ENCODE data around the gene SLC18B1. TPM values are rescaled to one million over a fixed set of nuclear protein-coding genes. Genes with fewer than 3 reads are reported as not detected.

The SLC18B1 gene
- total RNA-seq, 2 experiments from 2014 or later = 8.5 to 9.0 TPM

DNA sequence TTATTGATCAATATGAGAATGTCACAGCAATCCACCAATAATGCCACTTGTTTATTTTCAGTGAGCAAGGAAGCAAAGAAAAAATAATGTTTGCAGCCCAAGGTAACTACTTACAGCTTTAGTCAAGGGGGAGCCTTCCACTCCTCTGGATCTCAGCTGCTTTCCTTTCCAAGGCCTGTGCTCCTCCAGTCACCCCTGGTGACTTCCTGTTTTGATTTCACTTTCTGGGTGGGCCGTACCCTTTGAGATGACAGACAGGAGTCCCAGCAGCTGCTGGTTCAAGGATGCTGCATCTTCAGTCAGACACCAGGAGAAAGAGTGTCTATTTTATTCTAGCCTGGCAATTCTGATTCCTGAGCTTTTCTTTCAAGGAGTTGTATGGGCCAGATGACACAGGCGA is 35.2 kb downstream of the SLC18B1 start:
- H3K36me3 ChIP-seq (ENCODE audit: insufficient read depth, low read length) = peaks cover 2% of the 10 kb centered on the region
- H3K9me3 Mint-ChIP-seq = no peaks in the 10 kb centered on the region
- CTCF ChIA-PET = interaction anchor here (0.9 to 1.1 kb wide), 2 partner anchors 35 to 60 kb away, joined by 4 read pairs; partner anchors contain the start of gene SLC18B1
- H3K27me3 Mint-ChIP-seq = no peaks in the 10 kb centered on the region
- peaks cover 17% of the 10 kb centered on the region for H3K36me3 Mint-ChIP-seq (ENCODE audit: low read depth)
- no peak for TF ChIP-seq CTCF (IDR thresholded peaks at IDR 0.05)
- H3K9me3 ChIP-seq (ENCODE audit: control insufficient read depth in 1 of 2, insufficient read depth in 1 of 2, low read length in 2 of 2) = no peaks in the 10 kb centered on the region
- peaks cover 46% of the 10 kb centered on the region for H3K4me1 Mint-ChIP-seq (ENCODE audit: low read depth)
- peak overlapping the region; percentile 89 for H3K27ac Mint-ChIP-seq
- POLR2A ChIA-PET = interaction anchor here (0.6 to 6.3 kb wide), 9 partner anchors 10 to 250 kb away, joined by 3 to 82 read pairs (median 6); partner anchors contain the start of genes RPS12, SLC18B1 and STX7
- peaks cover 15% of the 10 kb centered on the region for H3K4me1 ChIP-seq (ENCODE audit: insufficient read depth, low read length)
- peak overlapping the region; percentile 86 for H3K4me3 Mint-ChIP-seq
- DNase-seq = peak; percentile 6 to 79 (median 34)
- ATAC-seq (ENCODE audit: poor library complexity) = peak; percentile 97
- intact Hi-C loops (cut with DNase I, micrococcal nuclease) = loop anchor here (5.0 to 10.0 kb wide), 4 partner anchors 34 to 231 kb away; partner anchors contain the start of genes RPS12 (in 1 of the 2), SLC18B1 (in 1 of the 2) and TAAR9 (in 1 of the 2)
- peak overlapping the region; percentile 46 for H3K4me3 ChIP-seq (ENCODE audit: low read length)
- H3K27ac ChIP-seq (ENCODE audit: low read depth in 1 of 2, low read length in 2 of 2) = no peak overlapping the region
- H3K27me3 ChIP-seq (ENCODE audit: control insufficient read depth in 1 of 2, insufficient read depth in 2 of 2, low read length in 2 of 2) = no peaks in the 10 kb centered on the region

DNA sequence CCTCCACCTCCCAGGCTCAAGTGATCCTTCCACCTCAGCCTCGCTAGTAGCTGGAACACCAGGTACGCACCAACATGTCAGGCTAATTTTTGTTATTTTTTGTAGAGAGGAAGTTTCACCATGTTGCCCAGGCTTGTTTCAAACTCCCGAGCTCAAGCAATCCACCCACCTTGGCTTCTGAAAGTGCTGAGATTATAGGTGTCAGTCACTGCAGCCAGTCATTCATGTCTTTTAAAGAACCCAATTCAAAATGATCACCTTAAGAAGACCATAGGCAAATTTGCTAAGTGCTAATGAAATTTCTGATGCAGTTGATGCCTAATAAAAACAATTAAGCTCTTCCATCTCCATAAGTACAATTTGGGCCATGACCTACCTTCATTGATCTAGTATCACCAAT is 38.2 kb downstream of the SLC18B1 start:
- H3K27ac ChIP-seq (ENCODE audit: low read depth in 1 of 2, low read length in 2 of 2) = no peak overlapping the region
- H3K36me3 ChIP-seq (ENCODE audit: insufficient read depth, low read length) = peaks cover 2% of the 10 kb centered on the region
- no peak for DNase-seq
- peaks cover 15% of the 10 kb centered on the region for H3K4me1 ChIP-seq (ENCODE audit: insufficient read depth, low read length)
- no peak for ATAC-seq (ENCODE audit: poor library complexity)
- no peaks in the 10 kb centered on the region for H3K27me3 ChIP-seq (ENCODE audit: control insufficient read depth in 1 of 2, insufficient read depth in 2 of 2, low read length in 2 of 2)
- no peaks in the 10 kb centered on the region for H3K27me3 Mint-ChIP-seq
- no peaks in the 10 kb centered on the region for H3K9me3 ChIP-seq (ENCODE audit: control insufficient read depth in 1 of 2, insufficient read depth in 1 of 2, low read length in 2 of 2)
- peaks cover 46% of the 10 kb centered on the region for H3K4me1 Mint-ChIP-seq (ENCODE audit: low read depth)
- no peak overlapping the region for H3K4me3 Mint-ChIP-seq
- H3K4me3 ChIP-seq (ENCODE audit: low read length) = no peak overlapping the region
- intact Hi-C loops (cut with DNase I, micrococcal nuclease) = loop anchor here (5.0 to 10.0 kb wide), 4 partner anchors 37 to 228 kb away; partner anchors contain the start of genes RPS12 (in 1 of the 2), SLC18B1 (in 1 of the 2) and TAAR9 (in 1 of the 2)
- CTCF ChIA-PET = no interaction called here
- H3K27ac Mint-ChIP-seq = peak overlapping the region; percentile 33
- POLR2A ChIA-PET = no interaction called here
- peaks cover 23% of the 10 kb centered on the region for H3K36me3 Mint-ChIP-seq (ENCODE audit: low read depth)
- no peaks in the 10 kb centered on the region for H3K9me3 Mint-ChIP-seq
- no peak for TF ChIP-seq CTCF (IDR thresholded peaks at IDR 0.05)

DNA sequence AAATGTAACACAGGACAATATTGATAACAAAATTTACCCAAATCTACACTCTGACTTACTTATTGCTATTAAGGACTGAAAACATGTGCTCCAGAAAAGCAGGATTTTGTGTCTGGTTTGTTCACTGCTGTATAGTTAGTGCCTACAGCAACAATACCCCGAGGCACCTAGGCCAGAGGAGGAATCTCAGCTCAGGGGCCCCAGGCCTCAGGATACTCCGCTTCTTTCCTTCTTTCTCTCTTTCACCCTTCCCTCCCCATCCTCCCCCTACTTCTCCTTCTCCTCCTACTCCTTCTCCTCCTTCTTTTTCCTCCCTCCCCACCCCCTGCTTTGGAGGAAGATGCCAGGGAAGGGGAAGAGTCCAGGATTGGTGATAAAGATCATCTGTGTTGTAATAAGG is 39.7 kb downstream of the SLC18B1 start:
- Mint-ChIP-seq H3K27me3 (no peaks in the 10 kb centered on the region), H3K9me3 (no peaks in the 10 kb centered on the region), H3K4me1 (ENCODE audit: low read depth) (peaks cover 36% of the 10 kb centered on the region), H3K27ac (no peak overlapping the region), H3K36me3 (ENCODE audit: low read depth) (peaks cover 39% of the 10 kb centered on the region), H3K4me3 (no peak overlapping the region)
- CTCF ChIA-PET = no interaction called here
- intact Hi-C loops (cut with DNase I, micrococcal nuclease) = no loop called here
- Histone ChIP-seq H3K27ac (ENCODE audit: low read depth in 1 of 2, low read length in 2 of 2) (no peak overlapping the region), H3K4me3 (ENCODE audit: low read length) (no peak overlapping the region), H3K9me3 (ENCODE audit: control insufficient read depth in 1 of 2, insufficient read depth in 1 of 2, low read length in 2 of 2) (no peaks in the 10 kb centered on the region), H3K4me1 (ENCODE audit: insufficient read depth, low read length) (peaks cover 12% of the 10 kb centered on the region), H3K36me3 (ENCODE audit: insufficient read depth, low read length) (peaks cover 2% of the 10 kb centered on the region), H3K27me3 (ENCODE audit: control insufficient read depth in 1 of 2, insufficient read depth in 2 of 2, low read length in 2 of 2) (no peaks in the 10 kb centered on the region)
- DNase-seq (no peak), ATAC-seq (ENCODE audit: poor library complexity) (no peak)
- TF ChIP-seq CTCF (IDR thresholded peaks at IDR 0.05) = no peak
- POLR2A ChIA-PET = no interaction called here
